SW 1271 (cell line): ENCODE results near the gene SCUBE3.

ENCODE experiments used
- DNase-seq, 2 experiments: peaks; one replicate each; lab custom pipeline; 2025; lab: John Stamatoyannopoulos, UW

Gene SCUBE3

DNA sequence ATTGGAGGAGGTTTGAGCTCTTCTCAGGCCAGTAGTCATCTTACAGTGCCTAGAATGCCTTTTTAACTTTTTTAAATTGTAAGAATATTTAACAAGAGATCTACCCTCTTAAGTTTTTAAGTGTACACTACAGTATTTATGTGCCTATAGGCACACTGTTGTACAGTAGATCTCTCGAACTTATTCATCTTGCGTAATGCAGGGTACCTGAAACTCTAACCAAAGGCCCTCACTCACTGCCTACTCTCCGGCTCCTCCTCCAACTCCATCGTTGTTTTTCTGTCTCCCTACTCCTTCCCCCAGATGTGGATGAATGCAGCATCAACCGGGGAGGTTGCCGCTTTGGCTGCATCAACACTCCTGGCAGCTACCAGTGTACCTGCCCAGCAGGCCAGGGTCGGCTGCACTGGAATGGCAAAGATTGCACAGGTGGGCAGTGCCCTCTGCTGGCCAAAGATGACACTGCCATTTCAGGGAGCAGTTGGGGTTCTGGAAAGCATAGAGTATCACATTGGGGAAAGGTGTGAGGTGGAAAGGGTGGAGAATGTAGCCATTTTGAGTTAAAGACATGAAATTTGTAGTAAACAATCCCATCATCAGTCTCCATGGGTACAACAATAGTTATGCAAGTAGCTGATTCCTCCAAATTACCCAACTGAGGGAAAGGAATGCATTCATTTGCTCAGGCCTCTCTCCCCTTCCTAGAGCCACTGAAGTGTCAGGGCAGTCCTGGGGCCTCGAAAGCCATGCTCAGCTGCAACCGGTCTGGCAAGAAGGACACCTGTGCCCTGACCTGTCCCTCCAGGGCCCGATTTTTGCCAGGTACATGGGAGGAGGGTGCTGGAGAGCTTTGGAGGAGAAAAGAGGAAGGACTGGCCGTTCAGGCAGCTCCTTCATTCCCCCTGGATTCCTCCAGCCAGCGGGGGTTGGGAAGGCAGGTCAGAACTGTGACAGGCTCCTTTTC, 27.4 kb downstream of the SCUBE3 start:
- DNase-seq = peak in 1 of 2 experiments; percentile 45

DNA sequence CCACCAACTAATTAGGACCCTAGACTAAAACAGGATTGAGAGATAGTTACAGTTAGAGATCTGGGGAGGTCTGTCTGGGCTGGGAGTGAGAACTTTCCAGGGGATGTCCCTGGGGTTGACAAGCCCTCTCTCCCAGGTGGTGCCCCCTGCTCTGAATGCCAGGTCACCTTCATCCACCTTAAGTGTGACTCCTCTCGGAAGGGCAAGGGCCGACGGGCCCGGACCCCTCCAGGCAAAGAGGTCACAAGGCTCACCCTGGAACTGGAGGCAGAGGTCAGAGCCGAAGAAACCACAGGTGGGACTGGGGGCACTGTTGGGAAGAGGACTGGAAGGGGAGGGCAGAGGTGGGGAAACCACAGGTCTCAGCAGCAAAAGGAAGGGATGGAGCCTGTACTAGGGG, 28.7 kb downstream of the SCUBE3 start:
- DNase-seq = no peak

DNA sequence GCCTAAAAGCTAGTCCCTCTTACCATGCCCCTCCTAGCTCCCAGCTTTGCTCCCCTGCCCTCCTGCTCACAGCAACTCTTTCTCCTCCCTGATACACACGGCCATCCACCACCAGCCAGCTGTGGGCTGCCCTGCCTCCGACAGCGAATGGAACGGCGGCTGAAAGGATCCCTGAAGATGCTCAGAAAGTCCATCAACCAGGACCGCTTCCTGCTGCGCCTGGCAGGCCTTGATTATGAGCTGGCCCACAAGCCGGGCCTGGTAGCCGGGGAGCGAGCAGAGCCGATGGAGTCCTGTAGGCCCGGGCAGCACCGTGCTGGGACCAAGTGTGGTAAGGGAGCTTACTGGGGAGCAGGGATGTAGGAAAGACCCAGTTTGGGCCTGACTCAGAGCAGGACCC, 29.1 kb downstream of the SCUBE3 start:
- no peak for DNase-seq

DNA sequence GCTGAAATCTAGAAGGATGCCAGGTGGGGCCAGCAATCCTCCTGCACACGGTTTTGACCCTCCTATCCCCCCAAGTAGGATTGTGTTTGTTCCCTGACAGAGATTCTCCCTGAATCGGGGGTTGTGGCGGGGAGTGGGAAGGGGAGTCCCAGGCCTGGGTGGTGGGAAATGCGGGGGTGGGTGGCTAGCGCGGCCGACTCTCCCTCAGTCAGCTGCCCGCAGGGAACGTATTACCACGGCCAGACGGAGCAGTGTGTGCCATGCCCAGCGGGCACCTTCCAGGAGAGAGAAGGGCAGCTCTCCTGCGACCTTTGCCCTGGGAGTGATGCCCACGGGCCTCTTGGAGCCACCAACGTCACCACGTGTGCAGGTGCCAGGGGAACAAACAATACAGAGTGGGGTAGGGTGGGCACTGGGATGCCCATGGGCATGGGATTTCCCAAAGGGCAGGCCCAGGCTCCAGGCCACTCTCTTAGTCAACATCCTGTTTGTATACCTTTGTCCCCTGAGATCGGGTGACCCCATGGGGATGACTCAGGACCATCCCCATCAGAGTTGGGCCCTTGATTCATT, 29.7 kb downstream of the SCUBE3 start:
- DNase-seq = no peak

DNA sequence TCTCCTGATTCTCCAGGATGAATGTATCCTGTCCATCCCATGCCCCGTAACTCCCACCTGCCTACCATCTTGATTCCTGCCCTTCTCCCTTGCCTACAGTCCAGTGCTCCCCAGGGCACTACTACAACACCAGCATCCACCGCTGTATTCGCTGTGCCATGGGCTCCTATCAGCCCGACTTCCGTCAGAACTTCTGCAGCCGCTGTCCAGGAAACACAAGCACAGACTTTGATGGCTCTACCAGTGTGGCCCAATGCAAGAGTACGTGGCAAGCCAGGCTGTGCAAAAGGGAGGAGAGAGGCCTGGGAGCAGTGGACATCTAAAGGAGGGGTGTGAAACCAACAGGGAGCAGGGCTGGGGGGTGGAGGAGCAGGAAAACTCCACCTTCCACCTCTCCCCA, 30.8 kb downstream of the SCUBE3 start:
- DNase-seq = no peak

DNA sequence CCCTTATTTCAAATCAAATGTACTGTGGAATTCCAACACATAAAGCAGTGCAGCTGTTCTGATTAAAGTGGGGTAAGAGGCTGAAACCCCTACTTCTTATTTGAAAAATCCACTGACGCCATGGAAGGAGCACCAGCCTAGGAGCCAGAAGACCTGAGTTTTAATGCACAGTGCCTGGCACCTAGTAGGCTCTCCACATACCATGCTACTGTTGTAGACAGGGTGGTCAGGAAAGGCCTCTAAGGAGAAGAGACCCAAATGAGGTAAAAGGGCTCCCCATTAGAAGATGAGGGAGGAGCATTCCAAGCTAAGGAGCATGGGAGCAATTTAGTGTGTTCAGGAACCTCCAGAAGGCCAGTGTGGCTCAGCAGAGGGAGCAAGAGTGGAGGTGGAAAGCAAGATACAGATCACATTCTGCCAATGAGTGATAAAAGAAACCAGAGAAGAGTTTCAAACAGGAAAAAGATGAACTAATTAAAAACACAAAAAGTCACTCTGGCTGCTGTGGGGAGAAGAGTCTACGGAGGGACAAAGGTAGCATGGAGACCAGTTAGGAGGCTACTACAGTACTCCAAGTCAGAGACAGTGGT, 34.0 kb downstream of the SCUBE3 start:
- no peak for DNase-seq

DNA sequence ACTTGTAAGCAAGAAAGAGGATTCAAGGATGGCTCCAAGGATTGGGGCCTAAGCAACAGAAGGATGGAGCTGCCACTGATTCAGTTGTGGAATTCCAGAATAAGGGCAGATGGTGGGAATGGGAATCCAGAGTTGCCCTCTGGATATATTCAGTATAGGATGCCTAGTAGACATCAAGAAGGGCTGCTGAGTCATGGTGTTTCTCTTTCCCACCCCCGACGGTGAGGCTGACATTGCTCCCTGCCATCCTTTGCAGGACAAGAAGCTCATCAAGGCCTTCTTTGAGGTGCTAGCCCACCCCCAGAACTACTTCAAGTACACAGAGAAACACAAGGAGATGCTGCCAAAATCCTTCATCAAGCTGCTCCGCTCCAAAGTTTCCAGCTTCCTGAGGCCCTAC, 34.5 kb downstream of the SCUBE3 start:
- no peak for DNase-seq

DNA sequence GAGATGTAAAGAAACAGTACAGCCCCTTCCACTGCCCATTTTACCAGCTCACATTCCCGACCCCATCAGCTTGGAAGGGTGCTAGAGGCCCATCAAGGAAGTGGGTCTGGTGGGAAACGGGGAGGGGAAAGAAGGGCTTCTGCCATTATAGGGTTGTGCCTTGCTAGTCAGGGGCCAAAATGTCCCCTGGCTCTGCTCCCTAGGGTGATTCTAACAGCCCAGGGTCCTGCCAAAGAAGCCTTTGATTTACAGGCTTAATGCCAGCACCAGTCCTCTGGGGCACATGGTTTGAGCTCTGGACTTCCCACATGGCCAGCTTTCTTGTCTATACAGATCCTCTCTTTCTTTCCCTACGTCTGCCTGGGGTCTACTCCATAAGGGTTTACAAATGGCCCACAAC, 35.2 kb downstream of the SCUBE3 start:
- no peak for DNase-seq

DNA sequence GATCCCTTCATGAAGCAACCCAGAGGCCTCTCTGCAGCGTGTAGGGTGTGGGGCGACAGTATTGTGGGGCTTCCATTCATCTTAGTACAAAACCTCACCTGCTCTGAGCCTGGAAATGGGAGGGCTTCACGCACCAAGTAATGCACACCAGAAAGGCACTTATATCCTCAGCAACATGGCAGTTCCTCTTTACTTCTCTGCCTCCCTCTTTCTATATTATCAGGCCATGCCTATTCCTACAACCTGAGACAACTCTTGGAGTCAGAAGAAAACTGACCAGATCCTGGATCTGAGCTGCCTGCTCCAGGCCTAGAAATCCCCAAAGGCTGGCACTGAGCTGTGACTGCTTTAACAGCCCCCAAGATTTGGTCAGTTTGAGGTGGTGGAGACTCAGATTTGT, 38.2 kb downstream of the SCUBE3 start:
- DNase-seq = no peak

DNA sequence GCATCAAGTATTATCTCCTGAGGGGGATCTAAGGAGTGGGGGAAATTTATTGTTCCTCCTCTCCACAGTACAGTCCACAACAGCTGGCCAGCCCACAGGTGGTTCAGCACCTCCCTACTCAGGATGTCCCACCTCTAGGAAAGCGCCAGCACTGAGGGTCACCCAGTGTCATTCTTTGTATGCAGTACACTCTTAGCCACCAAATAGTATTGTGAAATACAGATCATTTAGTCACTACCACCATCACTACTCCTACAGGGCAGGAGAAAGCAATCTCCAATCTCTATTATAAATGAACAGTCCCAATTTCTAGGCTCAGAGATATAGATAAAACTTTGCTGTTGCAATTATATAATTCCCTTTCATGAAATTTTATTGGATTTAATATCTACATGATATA, 39.5 kb downstream of the SCUBE3 start:
- DNase-seq = no peak

DNA sequence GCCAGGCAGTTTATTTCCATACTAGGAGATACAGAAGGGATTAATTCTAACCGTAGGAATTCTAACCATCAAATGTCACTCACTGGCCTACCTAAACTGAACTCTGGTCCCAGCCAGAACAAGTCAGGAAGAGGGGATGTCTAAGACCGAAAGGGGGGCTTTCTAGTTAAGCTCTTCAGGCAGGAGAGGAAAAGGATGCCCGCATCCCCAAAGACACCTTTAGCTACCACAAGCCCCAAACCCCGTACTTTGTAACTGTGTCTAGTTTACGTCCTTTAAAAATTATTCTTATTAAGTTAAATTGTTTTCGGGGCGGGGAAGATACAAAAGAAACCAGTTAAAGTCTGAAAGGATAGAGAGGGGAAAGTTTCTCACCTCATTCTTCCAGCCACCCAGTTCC, 44.6 kb downstream of the SCUBE3 start:
- DNase-seq = no peak

DNA sequence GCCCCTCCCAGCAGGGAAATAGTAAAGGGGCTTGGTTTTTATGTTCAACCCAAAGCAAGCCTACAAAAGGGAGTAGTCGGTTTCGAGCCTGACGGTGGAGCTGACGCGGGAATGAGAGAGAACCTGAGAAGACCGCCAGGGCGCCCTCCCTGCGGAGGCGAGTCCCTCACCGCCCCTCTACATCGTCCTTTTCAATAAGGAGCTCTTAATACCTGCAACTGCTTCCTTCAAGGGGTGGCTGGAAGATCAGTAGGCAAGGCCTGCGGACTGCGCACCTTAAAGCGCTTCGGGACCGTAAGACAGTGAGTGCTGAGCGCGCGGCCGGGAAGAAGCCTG, 45.1 kb downstream of the SCUBE3 start:
- DNase-seq = peak; percentile 16 to 71

DNA sequence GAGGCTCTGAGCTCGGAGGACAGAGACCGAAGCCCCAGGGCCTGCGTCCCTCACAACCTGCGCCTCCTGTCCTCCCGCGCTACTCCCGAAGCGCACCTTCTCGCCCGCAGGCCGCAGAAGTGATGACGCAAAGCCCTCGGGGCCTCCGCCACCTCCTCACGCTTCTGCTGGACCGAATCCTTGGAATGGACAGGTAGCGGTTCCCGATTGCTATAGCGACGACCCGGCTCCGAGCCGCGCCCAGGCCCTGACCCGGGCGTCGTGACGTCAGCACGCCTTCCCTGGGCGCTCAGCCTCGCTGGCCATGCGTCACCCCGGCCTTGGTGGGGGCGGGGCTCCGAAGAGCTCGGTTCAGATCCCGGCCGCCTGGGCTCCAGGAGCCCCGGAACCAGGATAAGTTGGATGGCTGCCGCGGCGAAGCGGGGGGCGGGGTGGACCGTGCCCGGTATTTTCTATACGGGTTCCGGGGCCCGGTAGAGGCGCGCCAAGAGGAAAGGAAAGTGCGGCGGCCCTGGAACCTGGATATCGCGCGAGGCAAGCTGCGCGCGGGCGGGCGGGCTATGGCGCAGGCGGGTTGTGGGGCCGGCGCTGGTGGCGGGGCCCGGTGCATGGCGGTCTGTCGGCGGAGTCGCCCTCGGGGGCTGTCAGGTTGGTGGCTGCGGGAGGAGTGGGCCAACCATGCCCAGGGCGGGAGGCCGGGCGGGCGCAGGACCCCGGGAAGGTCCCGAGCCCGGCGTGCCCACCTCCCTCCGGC, 45.6 kb downstream of the SCUBE3 start, which contains the start of gene ZNF76:
TSS of gene ZNF76 (plus strand) at position 542 of the 754 bp plus-strand sequence. CDS start 21,417 bp downstream, outside the sequence.
- DNase-seq = peak; percentile 89 to 95

DNA sequence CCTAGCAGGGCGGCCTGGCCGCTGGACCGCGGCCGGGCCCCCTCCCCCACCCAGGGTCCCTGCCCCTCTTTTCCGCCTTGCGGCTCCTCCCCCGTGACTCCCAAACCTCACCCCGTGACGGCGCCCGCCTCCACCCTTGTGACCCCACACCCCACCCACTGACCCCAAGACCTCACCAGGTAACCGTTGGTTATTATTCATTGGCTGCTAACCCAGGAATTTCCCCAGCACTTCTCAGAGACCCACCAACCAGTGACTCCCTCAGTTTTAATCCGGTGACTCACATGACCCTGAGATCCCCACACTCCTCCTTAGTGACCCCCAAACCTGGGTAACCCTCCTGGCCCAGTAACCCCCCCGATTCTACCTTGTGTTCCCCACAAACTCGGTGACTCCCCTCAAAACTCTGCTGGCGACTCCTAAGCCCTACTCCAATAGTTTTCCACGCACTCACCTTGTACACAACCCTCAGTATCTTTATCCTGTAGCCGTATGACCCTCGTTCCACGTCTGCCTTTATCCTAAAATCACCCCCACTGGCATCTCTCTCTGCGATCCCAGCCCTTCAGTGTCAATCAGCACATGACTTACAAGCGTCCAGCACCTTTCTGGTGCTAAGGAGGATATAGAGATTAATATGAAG, 46.3 kb downstream of the SCUBE3 start:
- peak; percentile 28 to 61 for DNase-seq

DNA sequence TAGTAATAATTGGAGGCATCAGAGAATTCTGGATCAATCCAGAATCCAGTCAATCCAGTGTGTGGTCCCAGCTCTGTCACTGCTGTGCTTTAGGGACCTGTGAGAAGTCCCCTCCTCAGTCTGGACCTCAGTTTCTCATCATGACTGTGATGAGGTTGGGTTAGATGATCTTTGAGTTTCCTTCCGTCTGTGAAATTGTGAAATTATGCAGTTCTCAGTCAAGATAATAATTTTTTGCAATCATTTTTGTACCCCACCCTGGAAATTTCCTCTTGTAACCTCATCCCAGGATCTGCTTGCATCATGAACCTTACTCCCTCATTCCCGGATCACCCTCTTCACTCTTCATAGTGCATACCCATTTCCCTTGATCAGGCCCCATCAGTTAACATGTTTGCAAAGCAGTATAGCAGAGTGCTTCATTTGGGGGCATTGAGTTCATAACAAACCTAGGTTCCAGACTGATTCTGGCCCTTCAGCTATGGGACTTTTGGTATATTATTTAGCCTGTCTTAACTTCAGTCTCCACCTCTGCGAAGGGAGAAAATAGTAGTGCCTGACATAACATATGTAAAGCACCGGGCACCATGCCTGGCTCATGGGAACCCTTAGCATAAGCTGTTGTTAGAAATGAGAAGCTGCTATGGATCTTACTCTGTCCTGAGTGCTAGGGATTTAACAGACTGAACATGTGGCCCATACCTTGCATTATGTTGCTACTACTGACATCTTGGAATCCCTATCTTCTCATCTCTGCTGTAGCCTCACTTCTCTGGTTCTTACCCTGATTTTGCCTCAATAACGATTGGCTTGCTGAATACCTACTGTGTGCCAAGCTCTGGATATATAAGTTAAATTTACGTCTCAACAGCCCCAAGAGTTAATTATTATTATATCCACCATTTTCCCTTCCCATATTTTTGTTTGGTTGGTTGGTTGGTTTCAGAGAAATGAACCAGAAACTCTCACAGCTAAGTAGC, 47.1 kb downstream of the SCUBE3 start:
- no peak for DNase-seq

DNA sequence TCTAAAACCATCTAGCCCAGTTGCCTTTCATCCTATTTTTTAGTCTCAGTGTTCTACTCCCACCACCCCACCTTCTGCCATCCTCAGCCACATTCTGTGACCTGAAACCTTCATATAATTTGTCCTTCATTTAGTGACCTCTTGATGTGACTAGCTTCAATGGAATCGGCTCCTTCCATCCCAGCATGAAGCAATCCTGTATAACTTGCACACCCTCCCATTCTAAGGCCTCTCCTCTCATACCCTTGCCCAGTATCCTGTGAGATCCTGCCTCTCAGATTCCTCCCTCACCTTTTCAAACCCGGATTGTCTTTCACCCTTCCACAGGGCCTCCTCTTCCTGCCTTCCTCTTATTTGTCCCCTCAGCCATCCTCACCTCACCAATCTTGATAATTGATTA, 48.8 kb downstream of the SCUBE3 start:
- peak in 1 of 2 experiments; percentile 24 for DNase-seq

DNA sequence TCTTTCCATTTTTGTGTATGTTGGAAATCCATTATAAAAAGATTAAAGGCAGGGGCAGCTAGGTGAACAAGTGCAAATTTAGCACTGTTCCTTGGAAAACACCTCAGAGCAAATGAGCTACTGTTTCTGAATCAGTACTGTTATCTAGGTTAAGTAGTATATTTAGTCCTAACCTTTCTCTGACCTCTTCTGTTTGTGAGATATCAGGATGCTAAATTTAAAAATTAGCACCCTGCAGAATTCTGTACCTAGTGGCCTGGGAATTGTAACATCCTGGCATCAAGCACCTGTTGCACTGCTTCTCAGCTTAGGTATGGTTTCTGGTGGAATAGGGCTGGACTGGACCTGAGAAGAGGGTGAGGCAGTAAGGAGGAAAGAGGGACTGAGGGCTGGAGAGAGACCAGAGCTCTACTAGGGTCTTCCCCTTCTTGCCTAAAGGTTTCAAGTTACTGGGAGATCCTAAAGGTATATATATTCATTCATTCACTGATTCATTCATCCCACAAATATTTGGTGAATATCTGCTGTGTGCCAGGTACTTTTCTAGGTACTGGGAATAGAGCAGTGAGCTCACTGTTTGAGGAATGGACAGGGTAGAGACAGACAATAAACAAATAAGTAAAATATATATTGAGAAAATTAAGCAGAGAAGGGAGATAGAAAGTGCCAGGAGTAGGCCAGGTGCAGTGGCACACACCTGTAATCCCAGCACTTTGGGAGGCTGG, 51.0 kb downstream of the SCUBE3 start:
- no peak for DNase-seq

DNA sequence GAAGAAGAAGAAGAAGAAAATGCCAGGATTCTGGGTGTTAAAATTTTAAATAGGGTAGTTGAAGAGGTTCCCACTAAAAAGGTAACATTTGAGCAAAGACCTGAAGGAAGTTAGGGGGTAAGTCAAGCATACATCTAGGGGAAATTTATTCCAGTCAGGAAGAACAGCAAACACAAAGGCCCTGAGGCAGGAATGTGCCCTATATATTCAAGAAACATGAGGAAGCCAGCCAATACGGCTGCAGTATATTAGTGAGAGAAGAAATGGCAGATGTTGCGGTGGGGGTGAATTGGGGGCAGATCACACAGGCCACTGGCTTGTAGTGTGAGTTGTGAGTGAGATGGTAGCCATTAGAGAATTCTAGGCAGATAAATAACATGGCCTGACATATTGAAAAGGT, 51.8 kb downstream of the SCUBE3 start:
- no peak for DNase-seq

DNA sequence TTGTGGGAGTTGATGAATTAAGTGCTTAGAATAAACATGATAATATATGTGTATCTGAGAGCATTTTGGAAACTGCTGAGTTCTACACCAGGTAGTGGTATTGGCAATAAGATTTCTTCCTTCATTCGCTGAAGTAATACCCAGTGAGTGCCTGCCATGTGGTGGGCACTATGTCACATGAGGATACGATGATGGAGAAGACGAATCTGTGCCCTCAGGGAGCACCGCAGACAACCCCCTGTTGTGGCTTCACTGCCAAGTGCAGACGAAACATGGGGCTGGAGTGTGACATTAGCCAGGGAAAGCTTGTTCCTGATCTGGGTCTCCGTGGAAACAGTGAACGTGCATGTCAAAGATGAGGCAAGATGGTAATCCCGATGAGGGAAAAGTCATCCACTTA, 53.7 kb downstream of the SCUBE3 start:
- no peak for DNase-seq

DNA sequence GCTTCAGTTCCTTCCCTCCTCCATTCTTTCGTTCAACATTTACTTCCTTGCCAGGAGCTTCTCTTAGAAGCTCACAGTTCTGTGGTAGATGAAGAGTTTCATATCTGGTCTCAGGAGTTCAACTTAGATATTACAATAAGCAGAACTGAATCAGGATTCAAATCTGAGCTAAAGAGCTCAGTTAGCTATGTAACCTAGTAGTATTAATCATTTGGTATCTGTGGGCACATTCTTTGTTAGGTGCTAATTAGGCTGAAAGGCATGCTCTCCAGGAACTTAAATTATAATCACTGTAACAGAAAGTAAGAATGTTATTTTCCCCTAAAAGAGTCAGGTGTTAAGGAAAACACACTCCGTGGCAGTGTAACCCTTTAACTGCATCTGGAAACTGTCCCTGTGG, 54.1 kb downstream of the SCUBE3 start:
- no peak for DNase-seq
